Activated naive CD4-positive, alpha-beta T cell treated with anti-CD3 and anti-CD28 coated beads, Interleukin-2, amount 50 U/mL, for 72 hours (primary cell): ENCODE data around the gene SEMA5B. TPM values are rescaled to one million over a fixed set of nuclear protein-coding genes. Genes with fewer than 3 reads are reported as not detected.

Experiments
- total RNA-seq, 2 donors: library from RNA; stranded (reverse); gene quantifications; one replicate each; pipeline ENCODE4 v1.2.3, GENCODE V29; 2022

The SEMA5B gene
- total RNA-seq, 2 donors from 2014 or later, result not detected

Other genes starting within 250 kb of the SEMA5B start
- gene HSPBAP1, start 233.9 kb downstream of the SEMA5B start, total RNA-seq, result 1 to 10 TPM; 5.3 to 6.6 TPM
- gene SLC49A4, start 232.7 kb downstream of the SEMA5B start, total RNA-seq, result 1 to 10 TPM; 1.3 to 1.8 TPM
- 10 to 100 TPM in 1 of 2 donors, 1 to 10 TPM in 1; 5.5 to 20.0 TPM for gene PDIA5, start 39.3 kb upstream of the SEMA5B start, total RNA-seq
- 10 to 100 TPM; 16.8 to 18.3 TPM for gene SEC22A, start 174.2 kb upstream of the SEMA5B start, total RNA-seq